Measurements from ENCODE around the gene AQP9.

DNA sequence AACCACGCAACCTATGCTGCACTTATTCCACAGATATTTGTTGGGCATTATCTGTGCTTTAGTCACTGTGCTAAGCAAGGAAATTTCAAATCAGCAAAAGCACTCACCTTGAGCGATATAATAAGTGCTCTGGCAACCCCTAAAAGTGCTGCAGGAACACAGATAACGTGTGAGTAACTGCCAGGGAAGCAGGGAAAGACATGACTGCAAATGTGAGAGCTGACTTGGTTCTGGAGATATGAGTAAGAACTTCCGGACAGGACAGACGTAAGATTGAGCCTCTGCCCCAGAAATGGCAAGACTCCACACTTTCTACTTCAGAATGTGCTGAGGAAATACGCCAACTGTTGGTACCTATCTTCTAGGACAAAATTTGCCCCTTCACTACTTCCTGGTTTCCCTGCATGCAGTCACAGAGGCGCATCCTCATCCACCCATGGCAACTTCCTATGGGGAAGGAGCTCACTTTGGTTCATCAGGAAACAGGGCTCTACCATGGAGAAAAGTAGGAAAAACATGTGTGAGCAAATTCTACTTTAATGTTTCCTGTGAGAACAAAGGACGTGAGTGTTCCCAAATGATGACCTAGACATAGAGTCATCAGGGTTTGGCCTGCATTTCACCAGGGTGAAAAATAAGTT, 41.7 kb downstream of the AQP9 start:
- TF ChIP-seq, protein P1, sequence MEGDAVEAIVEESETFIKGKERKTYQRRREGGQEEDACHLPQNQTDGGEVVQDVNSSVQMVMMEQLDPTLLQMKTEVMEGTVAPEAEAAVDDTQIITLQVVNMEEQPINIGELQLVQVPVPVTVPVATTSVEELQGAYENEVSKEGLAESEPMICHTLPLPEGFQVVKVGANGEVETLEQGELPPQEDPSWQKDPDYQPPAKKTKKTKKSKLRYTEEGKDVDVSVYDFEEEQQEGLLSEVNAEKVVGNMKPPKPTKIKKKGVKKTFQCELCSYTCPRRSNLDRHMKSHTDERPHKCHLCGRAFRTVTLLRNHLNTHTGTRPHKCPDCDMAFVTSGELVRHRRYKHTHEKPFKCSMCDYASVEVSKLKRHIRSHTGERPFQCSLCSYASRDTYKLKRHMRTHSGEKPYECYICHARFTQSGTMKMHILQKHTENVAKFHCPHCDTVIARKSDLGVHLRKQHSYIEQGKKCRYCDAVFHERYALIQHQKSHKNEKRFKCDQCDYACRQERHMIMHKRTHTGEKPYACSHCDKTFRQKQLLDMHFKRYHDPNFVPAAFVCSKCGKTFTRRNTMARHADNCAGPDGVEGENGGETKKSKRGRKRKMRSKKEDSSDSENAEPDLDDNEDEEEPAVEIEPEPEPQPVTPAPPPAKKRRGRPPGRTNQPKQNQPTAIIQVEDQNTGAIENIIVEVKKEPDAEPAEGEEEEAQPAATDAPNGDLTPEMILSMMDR (IDR thresholded peaks at IDR 0.05; ENCODE audit: poor library complexity), result no peak
- no peak for TF ChIP-seq EZH2 (IDR thresholded peaks at IDR 0.05; ENCODE audit: borderline replicate concordance)

Data from hepatocyte (in vitro differentiated cells).